G401.6 (cell line): ENCODE data around the gene GPR15LG.
A peak's percentile ranks its signal among the peaks of the same experiment; 100 is the strongest.
"Not testable (repeated sequence)": the region's sequence is repeated elsewhere in the genome, so short reads cannot be mapped to it uniquely, and the experiment has no call there.

Experiments
- FAIRE-seq: peaks from 2 replicates; lab custom pipeline; 2012; peaks lifted over from hg19 to GRCh38; lab: Jason Lieb, UNC

The GPR15LG gene

GRCh38 chr10:84173501-84173929 is at the start of gene GPR15LG:
Gene GPR15LG, plus strand, starts transcription at chr10:84173801. Its CDS starts 51 bp downstream, at chr10:84173852.
- FAIRE-seq = no peak

- not testable (repeated sequence) for FAIRE-seq
Observed at GRCh38 chr10:84125910-84126784, 47.5 kb upstream of the GPR15LG start.

GRCh38 chr10:84126785-84127167 is 46.8 kb upstream of the GPR15LG start:
- no peak for FAIRE-seq

GRCh38 chr10:84135836-84136235 is 37.8 kb upstream of the GPR15LG start:
- no peak for FAIRE-seq

- no peak for FAIRE-seq
Observed at GRCh38 chr10:84137811-84138210, 35.8 kb upstream of the GPR15LG start.

- FAIRE-seq = no peak
Observed at GRCh38 chr10:84138478-84139125, 35.0 kb upstream of the GPR15LG start.

- FAIRE-seq = peak; percentile 99
Observed at GRCh38 chr10:84139126-84140035, 34.2 kb upstream of the GPR15LG start, which contains the start of gene GHITM. Gene GHITM, plus strand, starts transcription at chr10:84139509. Its CDS starts 1,992 bp downstream, at chr10:84141501.

GRCh38 chr10:84140036-84140379 is 33.6 kb upstream of the GPR15LG start:
- FAIRE-seq = no peak

DNA sequence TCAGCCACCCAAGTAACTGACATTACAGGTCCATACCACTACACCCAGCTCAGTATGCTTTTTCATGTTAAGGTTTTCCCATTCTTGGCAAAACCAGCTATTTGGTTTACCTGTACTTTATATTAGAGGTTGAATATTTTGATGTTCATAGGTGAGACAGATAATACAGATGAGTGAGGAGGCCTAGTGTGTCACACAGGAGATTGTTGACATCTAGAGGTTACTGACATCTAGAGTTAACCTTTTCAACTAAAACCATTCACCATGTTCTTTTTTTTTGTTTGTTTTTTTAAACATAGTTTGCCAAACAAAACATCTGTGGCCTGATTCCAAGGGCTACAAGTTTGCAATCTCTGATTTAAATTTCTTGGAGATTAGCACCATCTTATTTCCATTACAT is 26.3 kb upstream of the GPR15LG start:
- FAIRE-seq = no peak

DNA sequence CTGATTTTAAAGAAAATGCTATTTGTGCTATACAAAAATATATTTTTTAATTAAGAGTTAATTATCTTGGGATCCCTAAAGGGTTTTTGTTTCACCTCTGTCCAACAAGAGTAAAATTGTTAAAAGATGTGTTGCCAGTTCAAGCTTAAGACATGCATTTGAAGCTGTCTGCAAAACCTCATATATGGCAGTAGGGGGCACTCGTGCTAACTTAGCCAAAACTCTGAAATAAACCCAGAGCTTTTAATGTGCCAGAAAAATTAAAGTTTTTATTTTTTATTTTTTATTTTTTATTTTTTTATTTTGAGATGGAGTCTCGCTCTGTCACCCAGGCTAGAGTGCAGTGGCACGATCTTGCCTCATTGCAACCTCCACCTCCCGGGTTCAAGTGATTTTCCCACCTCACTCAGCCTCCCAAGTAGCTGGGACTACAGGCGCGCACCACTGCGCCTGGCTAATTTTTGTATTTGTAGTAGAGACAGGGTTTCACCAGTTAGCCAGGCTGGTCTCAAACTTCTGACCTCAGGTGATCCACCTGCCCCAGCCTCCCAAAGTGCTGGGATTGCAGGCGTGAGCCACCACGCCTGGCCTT is 25.5 kb upstream of the GPR15LG start:
- peak; percentile 95 for FAIRE-seq

- no peak for FAIRE-seq
Observed at GRCh38 chr10:84149854-84150253, 23.7 kb upstream of the GPR15LG start.

- no peak for FAIRE-seq
Observed at GRCh38 chr10:84152769-84153168, 20.8 kb upstream of the GPR15LG start.

GRCh38 chr10:84155521-84155920 is 18.1 kb upstream of the GPR15LG start:
- FAIRE-seq = no peak

DNA sequence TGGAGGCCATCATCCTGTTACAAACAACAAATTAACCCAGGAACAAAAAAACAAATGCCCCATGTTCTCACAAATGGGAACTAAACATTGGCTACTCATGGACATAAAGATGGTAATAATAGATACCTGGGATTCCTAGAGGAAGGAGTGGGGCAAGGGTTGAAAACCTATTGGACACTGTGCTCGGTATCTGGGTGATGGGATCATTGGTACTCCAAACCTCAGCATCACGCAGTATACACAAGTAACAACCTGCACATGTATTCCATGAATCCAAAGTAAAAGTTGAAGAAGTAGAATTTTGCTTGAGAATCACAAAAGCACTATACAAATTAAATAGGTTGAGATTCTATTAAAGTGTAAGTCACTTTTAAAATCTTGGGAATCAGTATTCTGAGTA is 17.6 kb upstream of the GPR15LG start:
- no peak for FAIRE-seq

- no peak for FAIRE-seq
Observed at GRCh38 chr10:84156768-84157167, 16.8 kb upstream of the GPR15LG start.

DNA sequence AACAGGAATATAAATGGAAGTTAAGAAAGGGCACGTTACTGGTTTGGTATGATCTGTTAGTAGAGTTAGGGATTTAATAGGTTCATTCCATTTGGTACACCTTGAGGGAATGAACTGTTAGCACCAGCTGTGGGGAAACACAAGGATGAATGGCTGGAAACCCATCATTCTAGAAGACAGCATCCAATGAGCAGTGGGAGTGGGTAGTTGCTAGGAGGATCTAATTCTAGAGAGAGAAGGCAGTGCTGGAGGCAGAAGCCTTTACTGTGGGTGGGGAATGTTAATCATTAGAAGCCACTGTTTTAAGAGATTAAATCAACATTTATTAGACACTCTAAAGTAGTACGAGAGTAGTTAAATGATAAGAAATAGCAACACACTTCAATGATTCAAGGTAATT is 15.5 kb upstream of the GPR15LG start:
- FAIRE-seq = no peak

DNA sequence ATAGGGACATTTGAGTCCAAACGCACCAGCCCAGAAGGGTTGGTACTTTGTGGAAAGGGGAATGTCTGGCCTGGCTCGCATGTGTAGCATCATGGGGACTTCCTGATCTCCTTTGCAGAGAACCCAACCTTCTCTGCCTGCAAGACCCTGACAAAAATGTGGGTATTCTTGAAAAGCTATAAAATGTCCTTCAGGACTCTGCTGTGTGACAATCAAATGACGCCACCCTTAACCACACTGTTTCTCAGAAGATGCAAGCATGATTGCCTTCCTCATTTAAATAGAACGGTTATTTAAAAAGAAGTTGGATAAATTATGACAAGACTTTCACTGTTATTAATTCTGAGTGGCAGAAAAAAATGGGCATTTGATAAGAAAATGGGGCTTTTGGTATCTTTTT is 15.1 kb upstream of the GPR15LG start:
- FAIRE-seq = no peak

- FAIRE-seq = no peak
Observed at GRCh38 chr10:84159076-84159685, 14.4 kb upstream of the GPR15LG start.

- no peak for FAIRE-seq
Observed at GRCh38 chr10:84160663-84161362, 12.8 kb upstream of the GPR15LG start.

DNA sequence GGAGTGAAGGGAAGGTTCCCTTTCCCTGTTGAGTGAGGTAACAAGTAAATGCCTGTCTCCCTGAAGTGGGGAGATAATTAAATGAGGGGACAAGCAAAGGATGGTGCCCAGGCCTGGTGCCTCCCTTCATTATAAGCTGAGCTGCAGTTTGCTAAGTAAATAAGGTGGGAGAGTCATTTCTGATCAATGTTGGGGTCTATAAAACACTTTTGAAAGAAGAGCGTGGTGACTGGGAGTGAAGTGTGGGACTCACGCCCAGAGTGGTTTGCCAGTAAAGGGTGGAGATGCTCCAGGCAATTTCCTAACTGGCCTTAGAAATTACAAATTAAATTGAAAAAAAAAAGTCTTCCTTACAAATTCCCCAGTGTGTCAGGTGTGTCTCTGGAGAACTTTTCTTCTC is 9.6 kb upstream of the GPR15LG start:
- FAIRE-seq = no peak

- no peak for FAIRE-seq
Observed at GRCh38 chr10:84164442-84164841, 9.2 kb upstream of the GPR15LG start.
